HG03066 (cell line): ENCODE measurements around the gene ZC3H6.
"Not testable (repeated sequence)": the region's sequence is repeated elsewhere in the genome, so short reads cannot be mapped to it uniquely, and the experiment has no call there.

Experiments
- ATAC-seq: cut with Tn5 transposase; IDR thresholded peaks from one replicate; pipeline ENCODE4 v1.9.1; 2021; ENCODE audit warnings: low read depth; ENCODE audit not compliant: unreplicated experiment

The ZC3H6 gene

DNA sequence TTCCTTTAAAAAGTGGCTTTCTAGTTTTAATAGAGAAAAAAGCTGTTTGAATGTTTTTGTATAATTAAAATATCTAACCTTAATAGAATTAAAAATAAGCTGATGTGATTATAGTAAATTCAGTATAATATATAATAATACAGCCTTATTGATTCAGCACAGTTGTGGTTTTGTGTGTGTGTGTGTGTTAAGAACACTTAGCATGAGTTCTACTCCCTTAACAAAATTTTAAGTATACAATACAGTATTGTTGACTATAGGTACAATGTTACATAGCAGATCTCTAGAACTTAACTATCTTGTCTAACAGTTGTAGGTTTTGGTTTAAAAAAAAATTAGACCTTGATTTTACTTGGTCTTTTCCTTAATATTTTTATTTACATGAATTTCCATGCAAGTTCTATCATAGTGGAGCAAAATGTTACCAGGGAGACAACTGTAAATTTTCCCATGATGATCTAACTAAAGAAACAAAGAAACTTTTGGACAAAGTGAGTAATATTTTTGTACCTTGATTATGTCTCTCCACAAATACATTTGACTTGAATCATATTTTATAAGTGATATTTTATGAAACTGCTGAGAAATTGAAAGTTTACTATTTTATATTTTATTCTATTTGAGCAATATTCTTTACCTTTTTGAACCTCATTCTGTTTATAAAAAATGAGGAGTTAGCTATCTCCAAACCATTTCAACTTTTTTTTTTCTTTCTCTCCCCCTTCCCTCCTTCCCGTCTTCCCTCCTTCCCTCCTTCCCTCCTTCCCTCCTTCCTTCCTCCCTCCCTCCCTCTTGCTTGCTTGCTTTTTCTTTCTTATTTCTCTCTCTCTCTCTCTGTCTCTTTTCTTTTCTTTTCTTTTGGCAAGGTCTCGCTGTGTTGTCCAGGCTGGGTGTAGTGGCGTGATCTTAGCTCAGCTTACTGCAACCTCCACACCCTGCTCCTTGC is 46.3 kb downstream of the ZC3H6 start:
- ATAC-seq, result no peak

DNA sequence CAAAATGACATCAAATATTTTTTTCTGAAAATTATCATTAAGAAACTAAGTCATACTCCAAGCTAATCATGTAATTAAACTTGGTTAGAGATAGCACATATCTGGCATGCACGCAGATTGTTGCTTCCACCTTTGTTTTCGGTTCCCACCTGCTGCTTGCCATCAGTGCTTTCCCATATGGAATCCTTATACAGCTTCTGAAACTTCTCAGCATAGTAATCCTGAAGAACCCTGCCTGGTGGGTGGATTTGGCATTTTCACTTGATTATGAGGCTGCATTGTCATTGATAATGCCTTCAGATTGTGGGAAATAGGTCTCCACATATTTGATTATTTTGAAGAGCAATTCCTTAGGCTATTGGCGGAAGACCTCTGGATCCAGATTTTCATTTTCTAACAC is 47.5 kb downstream of the ZC3H6 start:
- ATAC-seq, result no peak

GRCh38 chr2:112332123-112332696 is 56.8 kb downstream of the ZC3H6 start:
- ATAC-seq, result no peak

GRCh38 chr2:112335600-112335999 is 60.2 kb downstream of the ZC3H6 start:
- no peak for ATAC-seq

DNA sequence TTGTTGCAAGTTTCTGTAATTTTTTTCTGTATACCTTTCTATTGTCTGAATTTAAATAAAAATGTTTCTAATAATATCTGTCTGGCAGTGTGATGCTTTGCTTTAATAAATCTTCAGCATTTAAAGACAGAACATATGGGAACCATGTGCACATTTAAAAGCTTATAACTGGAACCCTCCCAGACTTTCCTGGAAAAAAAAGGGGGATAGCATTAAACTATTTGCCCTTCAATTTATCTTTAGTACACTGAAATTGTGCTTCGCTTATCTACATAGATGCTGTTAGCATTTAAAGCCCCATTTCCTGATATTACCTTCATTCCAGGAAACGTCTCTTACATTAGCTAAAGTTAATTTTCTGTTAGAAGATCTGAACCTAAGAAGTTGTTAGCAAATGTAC is 64.6 kb downstream of the ZC3H6 start:
- no peak for ATAC-seq

GRCh38 chr2:112340475-112341267 is 65.3 kb downstream of the ZC3H6 start:
- no peak for ATAC-seq

DNA sequence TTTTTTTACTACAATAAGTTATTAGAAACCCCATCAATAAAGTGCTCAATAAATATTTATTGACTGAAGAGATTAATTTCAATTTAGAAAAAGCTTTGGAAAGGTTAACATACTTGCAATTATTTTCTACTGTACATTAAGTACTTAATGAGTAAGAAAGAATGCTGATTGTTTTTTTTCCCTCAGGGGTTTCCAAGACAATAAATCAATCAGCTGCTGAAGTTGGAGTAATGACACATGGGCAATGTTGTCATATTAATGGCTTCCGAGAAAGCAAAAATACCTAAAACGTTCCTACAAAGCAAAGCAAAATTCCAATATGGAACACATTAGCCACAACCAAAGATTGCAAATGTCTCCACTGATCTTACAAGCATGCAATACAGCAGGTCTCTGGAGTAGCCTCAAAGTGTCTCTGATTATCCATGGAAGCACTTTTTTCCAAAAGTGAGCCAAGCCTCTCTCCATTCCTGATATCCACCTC is 66.7 kb downstream of the ZC3H6 start:
- ATAC-seq, result no peak

DNA sequence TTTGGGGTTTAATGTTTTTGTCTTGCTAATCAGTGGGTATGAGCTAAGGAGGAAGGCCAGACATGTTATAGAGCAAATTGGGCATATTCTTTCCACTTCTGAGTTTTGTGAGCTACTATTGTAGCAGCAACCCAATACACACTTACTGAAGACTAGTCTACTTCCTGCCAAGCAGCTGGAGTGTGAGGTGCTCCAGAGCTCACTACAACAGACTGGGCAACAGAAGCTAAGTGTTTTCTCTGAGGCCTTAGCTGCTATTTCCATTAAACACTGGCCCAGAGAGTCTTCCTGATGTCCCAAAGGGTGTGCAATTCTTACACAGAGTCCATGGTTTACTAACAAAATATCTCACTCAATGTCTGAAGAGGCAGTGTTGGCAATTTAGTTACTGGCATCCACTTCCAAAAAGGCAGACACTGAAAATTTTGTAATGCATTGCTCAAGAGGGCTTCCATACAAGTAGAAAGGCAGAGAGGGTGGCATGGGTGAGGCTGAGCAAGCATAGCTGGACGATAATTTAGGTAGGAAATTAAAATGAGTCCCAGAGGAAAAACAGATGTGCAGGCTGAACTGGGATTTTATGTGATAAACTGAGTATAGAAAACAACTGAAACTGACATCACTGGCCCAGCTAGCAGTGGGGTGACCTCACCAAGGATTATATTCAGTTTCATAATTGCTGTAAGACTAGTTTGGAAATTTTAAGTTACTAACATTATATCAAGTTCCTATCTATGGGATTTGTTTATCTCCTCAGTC is 68.6 kb downstream of the ZC3H6 start:
- no peak for ATAC-seq

DNA sequence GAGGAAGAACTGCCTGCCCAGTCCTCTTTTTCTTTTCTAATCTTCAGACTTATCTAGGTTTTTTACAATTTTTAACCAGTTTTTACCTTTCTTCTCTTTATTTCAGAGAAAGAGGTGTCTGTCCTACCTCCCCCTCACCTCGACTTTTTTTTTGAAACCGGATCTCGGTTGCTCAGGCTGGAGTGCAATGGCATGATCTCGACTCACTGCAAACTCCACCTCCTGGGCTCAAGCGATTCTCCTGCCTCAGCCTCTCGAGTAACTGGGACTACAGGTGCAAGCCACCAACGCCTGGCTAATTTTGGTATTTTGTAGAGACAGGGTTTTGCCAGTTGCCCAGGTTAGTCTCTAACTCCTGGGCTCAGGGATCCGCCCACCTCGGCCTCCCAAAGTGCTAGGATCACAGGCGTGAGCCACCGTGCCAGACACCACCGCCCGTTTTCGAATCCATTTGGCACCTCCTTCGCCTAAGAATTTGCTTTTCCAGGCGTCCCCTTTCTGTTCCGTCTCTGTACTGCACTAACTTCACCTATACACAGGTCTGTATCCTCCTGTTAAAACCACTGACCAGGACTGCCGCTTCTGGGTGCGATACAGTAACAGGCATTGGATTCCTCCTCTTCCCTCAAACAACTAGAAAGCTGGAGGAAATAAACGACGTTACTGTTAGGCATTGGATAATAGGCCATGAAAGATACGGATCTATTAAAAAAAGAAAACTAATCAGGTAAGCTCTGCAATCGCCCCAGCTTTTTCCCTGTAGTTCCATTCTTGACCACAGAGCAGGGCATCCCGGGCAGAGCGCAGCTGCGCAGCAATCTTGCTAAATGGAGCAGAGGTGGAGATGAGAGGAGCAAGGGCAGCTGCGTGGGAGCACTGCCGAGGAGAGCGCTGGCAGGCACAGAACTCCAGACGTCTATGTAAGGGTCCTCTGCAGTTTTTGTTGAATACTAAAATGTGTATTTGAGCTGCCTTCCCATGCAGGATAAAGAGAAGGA is 69.9 kb downstream of the ZC3H6 start:
- no peak for ATAC-seq

- ATAC-seq, result not testable (repeated sequence)
These were observed 76.9 kb downstream of the ZC3H6 start for GRCh38 chr2:112352292-112352691.

GRCh38 chr2:112352809-112353603 is 77.6 kb downstream of the ZC3H6 start:
- not testable (repeated sequence) for ATAC-seq

- ATAC-seq, result not testable (repeated sequence)
These were observed 78.9 kb downstream of the ZC3H6 start for GRCh38 chr2:112354335-112354734.

- not testable (repeated sequence) for ATAC-seq
These were observed 84.7 kb downstream of the ZC3H6 start for GRCh38 chr2:112360055-112360454.
